Activated CD8-positive, alpha-beta memory T cell treated with anti-CD3 and anti-CD28 coated beads for 24 hours (primary cell): ENCODE results near the gene LYL1.

Experiments
- DNase-seq: peaks from one replicate; pipeline ENCODE4 v3.0.0-alpha.2; 2020

Gene LYL1

DNA sequence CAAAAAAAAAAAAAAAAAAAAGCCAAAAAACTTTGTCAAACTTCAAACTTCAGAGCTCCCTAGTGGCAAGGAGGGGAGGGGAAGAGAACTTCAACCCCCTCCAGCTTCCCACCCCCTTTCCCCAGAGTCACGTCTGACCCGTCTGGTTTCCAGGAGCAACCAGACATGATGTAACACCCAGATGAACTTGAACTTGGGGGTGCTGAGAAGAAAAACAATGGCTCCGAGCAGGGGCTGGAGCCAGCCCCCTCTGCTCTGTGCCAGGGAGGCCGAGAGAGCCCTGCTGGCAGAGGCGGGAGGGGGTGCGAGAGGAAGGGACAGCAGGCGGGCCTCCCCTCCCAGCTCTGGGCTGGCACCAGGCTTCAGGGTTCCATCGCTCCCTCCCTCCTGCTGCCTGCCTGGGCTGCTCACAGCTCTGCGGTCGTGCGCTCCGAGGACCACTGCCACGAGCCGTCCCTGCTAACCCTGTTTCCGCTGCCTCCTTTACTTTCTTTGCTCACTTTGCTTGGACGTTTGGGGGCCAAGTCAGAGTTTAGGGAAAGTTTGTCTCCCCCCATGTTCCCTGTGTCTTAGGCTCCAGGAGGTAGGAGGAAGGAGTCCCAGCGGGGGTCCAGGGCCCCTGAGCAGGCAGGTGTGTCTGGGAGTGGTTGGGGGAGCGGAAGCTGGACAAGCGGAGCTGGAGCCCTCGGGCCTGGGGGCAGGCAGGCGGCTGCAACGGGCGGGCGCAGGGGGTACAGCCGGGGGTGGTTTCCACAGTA, 11.1 kb downstream of the LYL1 start:
- no peak for DNase-seq

DNA sequence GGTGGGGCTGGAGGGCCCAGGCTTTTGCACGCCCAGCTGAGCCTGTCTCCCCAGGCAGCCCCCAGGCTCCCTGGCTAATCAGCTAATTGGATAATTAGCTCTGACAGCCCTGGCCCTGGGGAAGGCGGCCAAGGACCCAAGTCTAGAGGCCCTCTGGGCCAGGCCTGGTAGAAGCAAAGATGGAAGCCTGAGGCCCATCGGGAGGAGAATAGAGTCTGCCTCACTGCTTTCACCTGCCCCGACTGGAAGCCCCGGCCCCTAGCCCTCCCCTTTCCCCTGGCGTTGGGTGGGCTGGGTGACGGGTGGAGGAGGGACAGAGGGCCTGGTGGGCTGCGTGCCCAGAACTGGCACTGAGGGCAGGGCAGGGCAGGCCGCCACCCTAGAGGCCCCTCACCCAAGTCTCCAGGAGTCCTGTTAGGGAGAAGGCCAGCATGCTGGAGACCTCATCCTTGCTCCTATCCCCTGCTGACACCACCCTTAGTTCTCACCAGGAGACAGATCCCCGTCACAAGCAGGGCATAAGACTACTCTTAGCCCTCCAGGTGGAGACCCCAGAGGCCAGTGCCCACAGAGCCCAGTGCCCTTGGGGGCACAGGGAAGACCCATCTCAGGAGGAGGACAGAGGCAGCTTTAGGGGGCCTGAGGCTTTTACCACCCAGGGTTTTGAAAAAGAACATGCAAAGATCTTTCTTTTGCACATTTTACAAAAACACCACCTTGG, 12.0 kb downstream of the LYL1 start:
- DNase-seq = no peak

GRCh38 chr19:13089857-13090507, 12.7 kb downstream of the LYL1 start:
- no peak for DNase-seq

DNA sequence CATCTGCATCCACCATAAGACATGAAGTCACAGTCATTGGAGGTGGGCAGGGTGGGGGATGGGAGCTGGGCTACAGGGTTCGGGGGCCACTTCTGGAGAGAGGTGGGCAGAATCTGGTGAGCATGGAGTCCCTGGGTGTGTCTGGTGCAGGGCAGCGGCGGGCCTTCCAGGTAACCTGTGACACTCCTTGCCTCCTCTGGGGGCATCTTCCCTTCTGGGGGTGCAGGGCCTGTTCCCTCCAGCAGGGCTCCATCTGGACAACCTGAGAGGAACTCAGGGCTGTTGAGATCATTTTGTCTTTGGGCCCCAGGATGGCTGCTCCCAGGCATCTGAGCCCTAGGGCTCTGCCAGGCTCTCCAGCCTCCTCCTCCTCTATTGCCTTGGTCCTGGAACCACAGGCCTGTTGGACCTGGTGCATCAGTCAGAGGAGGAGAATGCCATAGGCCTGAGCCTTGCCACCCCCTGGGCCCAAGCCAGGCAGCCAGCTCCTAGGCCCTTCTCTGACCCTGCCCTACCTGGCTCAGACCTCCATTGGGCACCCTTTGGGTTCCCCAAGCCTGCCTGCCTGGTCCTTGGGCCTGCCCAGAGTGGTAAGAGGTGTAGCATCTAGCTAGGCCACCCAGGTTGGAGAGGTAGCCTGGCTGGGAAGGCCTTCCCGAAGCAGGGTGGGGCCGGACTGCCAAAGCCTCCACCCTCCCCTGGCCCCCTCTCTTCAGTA, 13.4 kb downstream of the LYL1 start:
- DNase-seq = no peak

- DNase-seq = no peak
These were observed 14.7 kb downstream of the LYL1 start for GRCh38 chr19:13087795-13088537.

DNA sequence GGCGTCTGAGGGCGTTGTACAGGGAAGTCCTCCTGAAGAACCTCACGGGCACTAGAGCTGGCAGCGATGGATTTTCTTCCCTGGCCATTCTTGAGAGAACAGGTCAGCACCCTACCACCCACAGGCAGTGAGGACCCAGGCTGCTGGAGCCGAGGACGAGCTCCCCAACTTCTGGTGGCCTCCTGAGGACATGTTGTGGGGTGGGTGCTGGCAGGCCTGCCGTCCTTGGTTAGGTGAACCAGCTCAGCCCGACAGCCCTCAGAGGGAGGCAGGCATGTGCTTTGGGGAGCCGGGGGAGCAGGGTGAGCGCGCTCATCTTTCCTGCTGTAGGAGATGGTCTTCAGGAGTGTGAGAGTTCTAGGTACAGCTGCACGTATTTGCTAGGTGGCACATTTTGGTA, 15.4 kb downstream of the LYL1 start:
- no peak for DNase-seq

DNA sequence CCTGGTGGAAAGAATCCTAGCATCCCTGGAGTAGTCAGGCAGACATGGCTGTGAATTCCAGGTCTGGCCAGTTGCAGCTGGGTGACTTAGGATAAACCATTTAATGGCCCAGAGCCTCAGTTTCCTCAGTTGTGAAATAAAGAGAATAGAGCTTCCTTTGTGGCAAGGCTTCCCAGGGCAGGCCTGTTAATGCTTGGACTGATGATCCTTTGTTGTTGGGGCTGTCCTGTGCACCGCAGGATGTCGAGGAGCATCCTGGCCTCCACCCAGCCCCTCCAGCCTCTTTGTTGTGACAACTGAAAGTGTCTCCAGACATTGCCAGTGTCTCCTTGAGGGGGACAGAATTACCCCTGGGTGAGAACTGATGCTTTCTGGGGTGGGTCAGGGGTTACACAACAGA, 16.3 kb downstream of the LYL1 start:
- no peak for DNase-seq

GRCh38 chr19:13085666-13086065, 17.0 kb downstream of the LYL1 start:
- DNase-seq = no peak

- DNase-seq = no peak
These were observed 19.0 kb downstream of the LYL1 start for GRCh38 chr19:13083627-13084026.

DNA sequence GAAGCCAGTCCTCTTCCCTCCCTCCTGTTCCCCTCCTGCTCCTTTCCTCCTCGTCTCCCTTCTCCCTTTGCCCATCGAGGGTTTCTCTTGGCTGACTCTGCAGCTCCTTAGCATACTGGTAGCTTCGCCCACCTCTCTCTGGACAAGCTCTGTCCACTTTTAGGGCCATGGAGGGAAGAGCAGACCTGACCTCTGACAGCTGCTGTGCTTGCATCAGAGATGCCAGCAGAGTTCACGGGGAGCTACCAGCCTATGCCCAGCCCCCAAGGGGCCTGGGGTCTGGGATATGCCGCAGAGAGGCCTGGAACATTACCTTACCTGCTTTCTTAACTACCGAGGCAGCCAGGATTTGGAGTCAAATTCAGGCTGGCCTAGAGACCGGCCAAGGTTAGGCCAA, 19.7 kb downstream of the LYL1 start:
- no peak for DNase-seq

GRCh38 chr19:13082192-13083007, 20.3 kb downstream of the LYL1 start:
- no peak for DNase-seq

DNA sequence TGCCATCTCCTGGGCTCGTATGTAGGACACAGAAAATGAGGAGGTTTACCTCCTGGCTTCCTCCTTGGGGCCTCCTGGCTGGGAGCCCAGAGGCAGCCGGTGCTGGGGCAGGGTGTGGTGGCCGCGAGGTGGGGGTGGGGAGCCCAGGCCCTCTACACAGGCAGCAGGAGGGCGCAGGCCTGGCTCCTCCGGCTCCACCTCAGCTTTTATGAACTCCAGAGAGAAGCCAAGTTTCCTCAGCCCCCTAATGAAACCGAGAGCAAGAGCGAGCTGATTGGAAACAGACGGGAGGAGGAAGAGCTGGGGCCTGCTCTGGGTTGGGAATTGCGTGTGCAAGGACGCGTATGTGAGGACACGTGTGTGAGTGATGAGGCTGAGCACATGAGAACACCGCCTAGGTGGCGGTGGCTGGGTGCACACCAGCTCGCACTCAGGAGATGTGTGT, 23.1 kb downstream of the LYL1 start:
- no peak for DNase-seq

DNA sequence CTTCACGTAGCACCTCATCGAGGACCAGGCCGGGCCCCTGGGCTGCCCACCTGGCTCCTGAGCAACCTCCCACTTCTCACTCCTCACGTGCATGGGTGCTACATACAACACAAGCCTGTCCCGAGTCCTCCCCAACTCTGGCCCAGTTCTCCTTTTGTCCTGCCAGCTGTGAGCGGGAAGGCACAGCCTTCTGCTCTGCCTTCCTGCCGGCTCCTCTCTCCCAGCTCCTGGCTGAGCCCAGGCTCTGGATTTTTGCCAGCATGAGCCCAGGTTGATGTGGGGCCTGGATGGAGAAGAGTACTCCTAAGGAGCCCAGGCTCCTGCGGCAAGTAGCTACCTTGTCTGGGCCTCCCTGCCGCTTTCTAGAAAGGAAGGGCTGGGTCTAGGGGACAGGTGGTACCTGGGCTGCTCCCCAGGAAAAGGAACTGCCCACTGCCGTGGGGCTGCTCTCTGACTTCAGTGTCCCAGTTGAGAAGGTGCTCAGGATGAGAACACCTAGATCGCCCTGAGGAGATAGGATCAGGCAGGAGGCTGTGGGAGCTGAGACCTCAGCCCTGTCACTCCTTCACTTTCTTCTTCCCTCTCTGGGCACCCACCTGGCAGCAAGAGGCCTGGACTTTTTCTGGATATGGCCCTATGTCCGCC, 23.6 kb downstream of the LYL1 start:
- no peak for DNase-seq

DNA sequence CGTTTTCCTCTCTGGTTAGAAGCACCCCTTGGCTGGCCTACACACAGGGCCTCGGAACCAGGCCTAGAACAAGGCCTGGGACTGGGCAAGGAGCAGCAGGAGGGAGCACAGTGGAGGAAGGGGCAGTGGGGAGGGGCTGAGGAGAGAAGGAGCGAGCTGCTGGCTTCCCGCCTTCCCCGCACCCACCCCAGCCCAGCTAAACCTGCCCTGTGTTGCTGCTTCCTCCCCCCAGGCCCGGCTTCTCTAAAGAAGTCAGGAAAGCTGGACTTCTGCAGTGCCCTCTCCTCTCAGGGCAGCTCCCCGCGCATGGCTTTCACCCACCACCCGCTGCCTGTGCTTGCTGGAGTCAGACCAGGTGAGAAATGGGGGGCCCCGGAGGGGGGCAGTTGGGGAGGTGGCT, 24.3 kb downstream of the LYL1 start:
- DNase-seq = no peak

DNA sequence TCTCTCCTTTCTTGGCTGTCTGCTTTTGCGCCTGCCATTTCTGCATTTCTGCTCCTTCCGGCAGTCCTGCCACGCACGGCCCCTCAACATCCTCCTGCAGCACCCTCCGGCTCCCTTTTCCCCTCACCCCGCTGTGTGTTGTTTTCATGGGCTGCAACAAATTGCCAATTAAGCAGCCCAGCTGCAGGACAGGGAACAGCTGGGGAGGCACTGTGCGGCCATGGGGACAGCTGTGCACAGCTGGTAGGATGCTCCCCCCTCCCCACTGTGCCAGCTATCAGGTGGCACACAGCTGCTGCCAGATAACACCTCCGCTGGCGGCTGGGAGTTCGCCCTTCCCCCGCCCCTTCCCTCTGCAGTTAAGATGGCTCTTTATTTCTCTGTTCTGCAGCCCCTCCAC, 25.4 kb downstream of the LYL1 start:
- no peak for DNase-seq

DNA sequence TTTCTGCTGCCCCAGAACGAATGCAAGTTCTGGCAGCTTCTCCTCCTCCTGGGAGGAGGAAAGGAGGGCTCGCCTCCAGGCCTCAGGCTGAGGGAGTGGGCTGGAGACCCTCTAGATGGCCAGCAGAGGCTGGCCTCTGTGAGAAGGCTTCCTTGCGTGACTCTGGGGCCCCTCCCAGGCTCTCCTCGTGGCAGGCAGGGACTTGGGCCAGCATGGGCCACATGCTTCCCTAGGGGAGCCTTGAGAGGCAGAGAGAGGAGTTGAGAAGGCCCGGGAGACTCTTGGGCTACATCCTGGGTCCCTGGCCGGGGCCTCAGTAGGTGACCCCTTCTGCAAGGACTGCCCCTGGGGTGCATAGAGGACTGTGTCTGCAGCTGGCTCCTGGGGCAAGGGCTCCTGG, 25.9 kb downstream of the LYL1 start:
- no peak for DNase-seq

DNA sequence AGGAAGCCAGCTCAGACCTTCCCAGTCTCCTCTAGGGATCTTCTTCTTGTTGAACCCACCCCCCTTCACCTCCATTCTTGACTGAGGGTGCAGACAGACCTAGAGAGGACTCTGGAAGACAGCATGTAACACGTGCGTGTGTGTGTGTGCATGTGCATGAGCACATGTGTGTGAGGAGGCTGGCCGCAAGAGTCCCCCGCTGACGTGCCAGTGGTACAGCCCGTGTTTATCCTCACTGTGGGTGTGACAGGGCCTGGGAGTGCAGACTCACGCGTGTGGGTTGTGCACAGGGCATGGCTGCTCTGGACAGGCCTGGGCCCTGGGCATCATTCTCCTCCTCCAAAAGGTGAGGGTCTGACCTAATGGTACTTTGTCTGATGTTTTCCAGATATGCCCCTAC, 26.3 kb downstream of the LYL1 start:
- no peak for DNase-seq

DNA sequence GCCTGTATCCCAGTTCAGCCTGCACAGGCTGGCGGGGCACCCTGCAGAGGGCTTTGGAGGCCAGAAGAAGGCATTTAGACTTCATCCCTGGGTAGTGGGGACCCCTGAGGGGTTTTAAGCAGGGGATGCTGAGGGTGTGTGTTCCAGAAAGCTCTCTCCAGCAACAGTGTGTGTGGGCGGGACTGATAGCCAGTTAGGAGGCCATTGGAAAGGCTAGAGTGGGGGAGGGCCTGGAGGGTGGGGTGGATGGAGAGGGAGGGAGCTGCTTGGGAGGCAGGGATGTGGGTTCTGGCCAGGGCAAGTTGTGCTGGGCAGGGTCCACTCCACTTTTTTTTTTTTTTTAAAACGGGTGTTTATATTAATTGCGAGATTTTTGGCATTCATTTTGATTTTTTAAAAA, 28.3 kb downstream of the LYL1 start:
- DNase-seq = no peak

- DNase-seq = no peak
These were observed 29.4 kb downstream of the LYL1 start for GRCh38 chr19:13073263-13073662.

DNA sequence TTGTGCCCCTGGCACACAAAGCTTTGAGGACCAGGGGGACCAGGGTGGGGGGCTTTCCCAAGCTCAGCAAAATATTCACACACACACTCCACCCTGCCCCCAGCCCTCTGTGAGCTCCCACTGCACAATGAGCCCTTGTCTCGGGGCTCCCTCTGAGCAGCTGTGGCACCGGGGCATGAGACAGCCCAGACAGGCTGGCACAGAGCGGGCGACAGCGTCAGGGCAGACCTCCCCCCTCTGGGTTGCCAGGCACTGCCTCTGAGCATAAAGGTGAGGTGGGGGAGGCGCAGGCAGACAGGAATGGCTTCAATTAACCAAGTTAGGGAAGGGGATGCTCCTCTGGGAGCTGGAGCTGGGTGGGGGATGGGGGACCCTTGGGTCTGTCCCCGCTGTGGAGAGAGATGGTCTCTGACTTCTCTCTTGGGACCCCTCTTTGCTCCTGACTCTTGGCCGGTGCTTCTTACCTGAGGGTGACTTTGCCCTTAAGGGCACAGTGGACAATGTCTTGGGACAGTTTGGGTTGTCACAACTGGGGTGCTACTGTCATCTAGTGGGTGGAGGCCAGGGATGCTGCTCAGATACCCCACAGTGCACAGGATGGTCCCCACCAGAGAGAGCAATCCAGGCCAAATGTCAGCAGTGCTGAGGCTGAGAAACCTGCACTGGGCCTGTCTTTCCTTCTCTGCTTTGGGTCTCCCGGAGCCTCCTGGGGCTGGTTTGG, 30.3 kb downstream of the LYL1 start:
- DNase-seq = no peak
